Loucy (cell line): Measurements from ENCODE around the gene MAPK14.

Source experiments
- H2AFZ ChIP-seq: fragments of 200-600 bp; sonication (generic); 2 replicates; pipeline ENCODE4 v1.6.0; 2016; ENCODE audit warnings: antibody characterized with exemption, mild to moderate bottlenecking, low read length, moderate library complexity
- H3F3A ChIP-seq: fragments of 200-600 bp; 2 replicates; pipeline ENCODE4 v1.6.0; 2016; ENCODE audit warnings: antibody characterized with exemption, low read depth, mild to moderate bottlenecking
- H3K27me3 ChIP-seq: fragments of 200-600 bp; sonication (generic); 2 replicates; pipeline ENCODE4 v1.6.1; 2014; ENCODE audit warnings: low read length, mild to moderate bottlenecking; ENCODE audit not compliant: insufficient read depth, poor library complexity, severe bottlenecking
- H3K36me3 ChIP-seq: fragments of 200-600 bp; sonication (generic); 2 replicates; pipeline ENCODE4 v1.6.1; 2016; ENCODE audit warnings: low read length; ENCODE audit not compliant: insufficient read depth
- H3K4me1 ChIP-seq: fragments of 200-600 bp; sonication (generic); 2 replicates; pipeline ENCODE4 v1.5.1; 2014; ENCODE audit warnings: low read length, mild to moderate bottlenecking; ENCODE audit not compliant: insufficient read depth, poor library complexity, severe bottlenecking
- H3K4me2 ChIP-seq: fragments of 200-600 bp; sonication (generic); 2 replicates; pipeline ENCODE4 v1.6.0; 2014; ENCODE audit warnings: antibody characterized with exemption, low read length, low read depth, mild to moderate bottlenecking; ENCODE audit not compliant: poor library complexity, severe bottlenecking
- H3K4me3 ChIP-seq: fragments of 200-600 bp; sonication (generic); 2 replicates; pipeline ENCODE4 v1.5.1; 2014; ENCODE audit warnings: low read length, mild to moderate bottlenecking, mixed read lengths; ENCODE audit not compliant: poor library complexity, severe bottlenecking
- H3K79me2 ChIP-seq: fragments of 200-600 bp; sonication (generic); 2 replicates; pipeline ENCODE4 v1.6.1; 2014; ENCODE audit warnings: low read length; ENCODE audit not compliant: insufficient read depth
- H3K9ac ChIP-seq: fragments of 200-600 bp; sonication (generic); 2 replicates; pipeline ENCODE4 v1.6.0; 2014; ENCODE audit warnings: mild to moderate bottlenecking, low read depth, low read length, moderate library complexity; ENCODE audit not compliant: poor library complexity, severe bottlenecking
- H3K9me2 ChIP-seq: fragments of 200-600 bp; sonication (generic); replicated peaks from 2 replicates; pipeline ENCODE4 v1.6.1; 2016; ENCODE audit warnings: low read depth, low read length, mixed read lengths
- H3K9me3 ChIP-seq: fragments of 200-600 bp; sonication (generic); 2 replicates; pipeline ENCODE4 v1.6.1; 2014; ENCODE audit warnings: mild to moderate bottlenecking, antibody characterized with exemption, low read length, low read depth; ENCODE audit not compliant: insufficient read depth
- H4K20me1 ChIP-seq: fragments of 200-600 bp; sonication (generic); 2 replicates; pipeline ENCODE4 v1.6.0; 2014; ENCODE audit warnings: antibody characterized with exemption, low read length, mild to moderate bottlenecking; ENCODE audit not compliant: insufficient read depth, poor library complexity, severe bottlenecking
- CTCF ChIP-seq: fragments of 200-600 bp; sonication (generic); conservative IDR thresholded peaks from 2 replicates; pipeline ENCODE4 v1.5.1; 2014; ENCODE audit warnings: mild to moderate bottlenecking, antibody characterized with exemption, low read length
- EZH2phosphoT487 ChIP-seq: fragments of 200-600 bp; IDR thresholded peaks from 2 replicates; pipeline ENCODE4 v1.6.1; 2018; ENCODE audit warnings: antibody characterized with exemption, mild to moderate bottlenecking, moderate library complexity, borderline replicate concordance

MAPK14 gene

GRCh38 chr6:36110050-36110449 lies 82.4 kb downstream of the MAPK14 start:
- Histone ChIP-seq H3K79me2 (peaks cover 20% of the 10 kb centered on the region), H3K9me3 (no peaks in the 10 kb centered on the region), H3K4me3 (no peak overlapping the region), H2AFZ (no peak overlapping the region), H3K9ac (no peak overlapping the region), H3K36me3 (peaks cover 72% of the 10 kb centered on the region), H3K4me1 (peaks cover 31% of the 10 kb centered on the region), H3F3A (peaks cover 2% of the 10 kb centered on the region; the same call in 1 of the 2 replicates), H3K27me3 (no peaks in the 10 kb centered on the region), H3K4me2 (no peak overlapping the region), H4K20me1 (no peaks in the 10 kb centered on the region), H3K9me2 (no peaks in the 10 kb centered on the region)
- TF ChIP-seq CTCF (no peak), EZH2phosphoT487 (no peak)

GRCh38 chr6:36110863-36111262 lies 83.3 kb downstream of the MAPK14 start:
- Histone ChIP-seq H3K9me3 (no peaks in the 10 kb centered on the region), H3K27me3 (no peaks in the 10 kb centered on the region), H3F3A (peaks cover 7% of the 10 kb centered on the region; the same call in 1 of the 2 replicates), H3K9ac (no peak overlapping the region), H3K4me1 (peaks cover 39% of the 10 kb centered on the region), H3K4me3 (no peak overlapping the region), H3K4me2 (no peak overlapping the region), H2AFZ (no peak overlapping the region), H3K9me2 (no peaks in the 10 kb centered on the region), H3K36me3 (peaks cover 64% of the 10 kb centered on the region), H4K20me1 (no peaks in the 10 kb centered on the region), H3K79me2 (peaks cover 13% of the 10 kb centered on the region)
- no peak for TF ChIP-seq EZH2phosphoT487
- TF ChIP-seq CTCF, result no peak

- Histone ChIP-seq H4K20me1 (no peaks in the 10 kb centered on the region), H3K27me3 (no peaks in the 10 kb centered on the region), H3K9me2 (no peaks in the 10 kb centered on the region), H3K36me3 (peaks cover 59% of the 10 kb centered on the region), H3F3A (peaks cover 7% of the 10 kb centered on the region; the same call in 1 of the 2 replicates), H3K4me1 (peaks cover 45% of the 10 kb centered on the region), H3K9me3 (no peaks in the 10 kb centered on the region), H2AFZ (no peak overlapping the region), H3K9ac (no peak overlapping the region), H3K79me2 (peaks cover 17% of the 10 kb centered on the region; the same call in 1 of the 2 replicates), H3K4me2 (no peak overlapping the region), H3K4me3 (no peak overlapping the region)
- TF ChIP-seq EZH2phosphoT487 (no peak), CTCF (no peak)
These were observed 83.9 kb downstream of the MAPK14 start for GRCh38 chr6:36111526-36111925.
